Measurements from ENCODE around the gene DCK.
"Not testable (repeated sequence)": the region's sequence is repeated elsewhere in the genome, so short reads cannot be mapped to it uniquely, and the experiment has no call there.

The DCK gene

DNA sequence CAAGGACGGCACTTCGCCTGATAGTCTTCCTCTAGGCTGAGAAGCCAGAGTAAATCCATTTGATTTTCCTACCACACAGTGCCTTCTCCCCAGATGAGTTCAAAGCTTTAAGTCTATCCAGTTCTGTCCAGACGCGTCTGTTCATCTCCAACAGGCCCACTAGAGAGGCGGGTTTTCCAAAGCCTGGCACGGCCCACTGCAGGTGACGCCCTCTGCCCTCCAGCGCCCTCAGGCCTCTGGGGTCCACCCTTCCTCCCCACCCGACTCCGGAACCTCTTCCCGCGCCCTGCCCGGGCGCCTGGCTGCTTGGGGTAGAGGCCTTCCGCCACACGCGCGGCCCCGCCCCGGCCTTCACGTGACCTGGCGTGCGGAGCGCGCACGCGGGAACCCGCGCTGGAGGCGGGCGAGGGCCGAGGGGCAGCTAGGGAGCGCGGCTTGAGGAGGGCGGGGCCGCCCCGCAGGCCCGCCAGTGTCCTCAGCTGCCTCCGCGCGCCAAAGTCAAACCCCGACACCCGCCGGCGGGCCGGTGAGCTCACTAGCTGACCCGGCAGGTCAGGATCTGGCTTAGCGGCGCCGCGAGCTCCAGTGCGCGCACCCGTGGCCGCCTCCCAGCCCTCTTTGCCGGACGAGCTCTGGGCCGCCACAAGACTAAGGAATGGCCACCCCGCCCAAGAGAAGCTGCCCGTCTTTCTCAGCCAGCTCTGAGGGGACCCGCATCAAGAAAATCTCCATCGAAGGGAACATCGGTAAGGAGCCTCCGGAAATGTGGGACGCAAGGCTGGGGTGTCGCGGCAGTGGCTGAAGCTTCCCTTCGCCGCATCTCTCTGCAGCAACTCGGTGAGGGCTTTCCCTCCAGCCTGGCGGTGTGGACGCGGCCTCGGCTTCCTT lies at the start of gene DCK:
TSS of gene DCK (plus strand) at position 469 of the 888 bp plus-strand sequence. CDS start at position 656, 187 bp downstream.
- DNase-seq (ENCODE audit: low read depth) = peak; percentile 82

DNA sequence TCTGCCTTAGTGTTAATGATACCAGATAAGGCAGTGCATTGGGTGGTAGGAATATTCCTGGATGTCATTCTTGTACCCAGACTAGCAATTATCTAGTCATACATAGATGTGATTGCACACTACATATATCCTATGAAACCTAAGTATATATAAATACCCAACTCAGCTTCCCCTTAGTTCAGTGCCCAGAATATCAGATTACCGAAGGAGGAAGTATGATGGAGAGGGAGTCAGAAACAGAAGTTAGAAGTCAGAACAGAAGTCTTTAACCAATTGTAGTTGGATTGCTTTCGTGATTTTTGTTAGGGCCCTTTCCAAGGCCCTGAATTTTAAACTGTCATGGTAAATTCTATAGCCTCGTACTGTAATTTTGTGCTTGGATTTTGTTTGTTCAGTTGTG lies 48.4 kb upstream of the DCK start:
- no peak for DNase-seq (ENCODE audit: low read depth)

DNA sequence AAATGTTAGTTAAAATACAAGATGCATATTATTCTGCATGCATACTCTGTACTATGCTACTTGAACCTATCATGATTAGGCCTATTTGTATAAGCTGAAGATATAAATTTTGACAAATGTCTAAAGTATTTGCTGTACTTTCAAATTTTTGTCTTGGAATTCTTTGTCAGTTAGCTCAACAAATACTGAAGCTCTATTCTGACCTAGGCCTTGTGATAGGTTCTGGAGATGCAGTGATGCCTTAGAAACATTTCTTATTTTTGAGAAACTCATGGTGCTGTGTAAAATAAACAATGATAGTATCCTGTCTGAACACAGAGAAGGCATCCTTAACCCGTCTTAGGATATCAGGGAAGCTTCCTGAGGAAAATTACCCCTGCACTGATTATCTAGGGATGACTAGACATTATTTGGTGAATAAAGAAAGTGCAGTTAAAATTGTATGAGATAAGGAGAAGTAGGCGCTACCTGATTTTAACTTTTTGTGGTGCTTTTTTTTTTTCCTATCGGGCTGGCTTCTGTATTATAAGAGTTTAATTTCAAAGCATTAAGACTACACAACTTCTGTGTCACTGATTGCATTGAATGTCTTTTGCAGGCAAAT lies 47.9 kb upstream of the DCK start:
- DNase-seq (ENCODE audit: low read depth) = no peak

GRCh38 chr4:70946939-70947338 lies 46.5 kb upstream of the DCK start:
- no peak for DNase-seq (ENCODE audit: low read depth)

- no peak for DNase-seq (ENCODE audit: low read depth)
Observed at GRCh38 chr4:70948665-70949260, 44.7 kb upstream of the DCK start.

DNA sequence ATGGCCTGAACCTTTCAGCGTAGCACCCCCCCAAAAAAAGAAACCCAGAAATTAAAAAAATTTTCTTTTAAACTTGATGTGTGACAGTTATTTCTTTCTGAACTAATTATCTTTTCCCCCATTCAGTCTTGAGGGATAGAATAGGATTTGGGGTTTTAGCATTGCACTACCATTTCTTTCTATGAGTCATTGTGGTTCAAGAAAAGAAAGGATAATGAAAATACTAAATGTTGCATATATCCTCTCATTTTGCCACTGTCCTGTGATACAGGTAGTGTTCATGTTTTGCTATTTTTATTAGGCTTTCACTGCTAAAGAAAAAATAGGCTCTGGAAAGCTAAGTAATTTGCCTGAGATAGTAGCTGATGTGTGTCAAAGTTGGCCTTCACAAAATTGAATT lies 39.4 kb upstream of the DCK start:
- DNase-seq (ENCODE audit: low read depth) = no peak

DNA sequence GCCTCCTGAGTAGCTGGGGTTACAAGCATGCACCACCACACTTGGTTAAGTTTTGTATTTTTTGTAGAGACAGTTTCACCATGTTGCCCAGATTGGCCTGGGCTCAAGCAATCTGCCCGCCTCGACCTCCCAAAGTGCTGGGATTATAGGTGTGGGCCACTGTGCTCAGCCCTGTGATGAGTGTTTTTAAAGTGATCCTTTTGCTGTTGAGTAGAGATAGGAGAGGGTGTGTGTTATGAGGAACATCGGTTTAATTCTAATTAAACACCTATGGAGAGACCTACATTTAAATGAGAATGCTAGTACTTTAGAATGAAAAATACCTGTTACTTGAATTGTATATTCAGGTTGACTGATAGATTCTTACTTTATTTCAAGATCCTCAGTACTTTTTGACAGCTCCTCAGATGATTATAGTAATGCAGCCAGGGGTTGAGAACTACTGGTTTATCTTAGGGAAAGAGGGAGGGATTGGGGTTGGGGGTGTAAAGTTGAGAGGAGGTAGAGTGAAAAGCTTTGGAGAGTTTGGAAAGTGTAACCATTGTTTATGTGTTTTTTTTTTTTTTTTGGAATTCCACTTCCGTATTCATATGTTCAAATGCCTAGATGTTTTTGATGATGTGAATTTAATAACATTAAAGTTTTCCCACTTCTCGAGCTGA lies 36.8 kb upstream of the DCK start:
- DNase-seq (ENCODE audit: low read depth) = no peak

DNA sequence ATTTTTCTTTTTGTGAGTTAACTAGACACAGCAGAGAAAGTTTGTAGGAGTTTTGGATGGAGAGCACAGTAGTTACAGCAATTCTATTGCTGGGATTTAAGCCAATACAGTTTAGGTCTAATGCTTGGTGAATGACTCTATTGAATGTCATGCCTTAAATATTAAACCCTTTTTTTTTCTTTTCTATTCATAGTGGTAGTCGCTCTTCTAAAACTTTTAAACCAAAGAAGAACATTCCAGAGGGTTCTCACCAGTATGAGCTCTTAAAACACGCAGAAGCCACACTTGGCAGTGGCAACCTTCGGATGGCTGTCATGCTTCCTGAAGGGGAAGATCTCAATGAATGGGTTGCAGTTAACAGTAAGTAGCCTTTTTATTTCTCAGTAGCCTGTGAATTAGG lies 34.8 kb upstream of the DCK start:
- DNase-seq (ENCODE audit: low read depth) = peak; percentile 14

GRCh38 chr4:70969076-70969475 lies 24.4 kb upstream of the DCK start:
- DNase-seq (ENCODE audit: low read depth) = no peak

DNA sequence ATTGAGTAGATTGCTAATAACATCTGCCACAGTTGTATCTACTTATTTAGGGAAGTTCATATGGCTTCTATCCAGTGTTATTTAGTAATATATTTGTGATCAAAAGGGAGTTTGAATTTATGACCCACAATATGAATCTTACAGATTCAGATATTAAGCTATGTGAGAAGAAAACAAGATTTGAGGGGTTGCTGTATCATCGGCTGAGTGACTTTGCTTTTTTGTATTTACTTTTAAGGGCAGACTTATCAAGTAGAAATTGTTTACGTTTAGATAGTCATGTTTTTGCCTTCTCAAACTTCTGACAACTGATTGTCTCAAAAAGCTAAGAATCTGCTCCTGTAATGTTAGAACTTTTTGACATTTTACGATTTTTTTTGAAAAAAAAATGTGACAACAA lies 17.2 kb upstream of the DCK start:
- DNase-seq (ENCODE audit: low read depth) = no peak

- no peak for DNase-seq (ENCODE audit: low read depth)
Observed at GRCh38 chr4:70979445-70980008, 13.9 kb upstream of the DCK start.

GRCh38 chr4:70980196-70980595 lies 13.3 kb upstream of the DCK start:
- no peak for DNase-seq (ENCODE audit: low read depth)

DNA sequence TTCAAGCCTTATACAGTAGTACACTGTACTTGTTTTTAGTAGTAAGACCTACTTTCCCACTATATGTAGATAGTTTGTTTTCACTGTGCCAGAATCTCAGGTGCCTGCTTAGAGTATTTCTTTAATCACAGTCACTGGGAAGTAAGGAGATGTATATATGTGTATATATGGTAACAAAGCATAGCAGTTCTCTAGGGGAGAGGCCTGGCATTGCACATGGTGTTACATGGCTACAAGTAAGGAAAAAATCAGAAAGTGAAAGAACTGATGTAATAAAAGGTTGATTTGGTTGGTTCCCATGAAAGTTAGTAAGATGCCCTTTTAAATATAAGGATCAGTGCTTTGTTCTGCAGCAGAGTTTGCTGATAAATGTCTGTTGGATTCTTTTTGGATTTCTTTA lies 9.3 kb upstream of the DCK start:
- no peak for DNase-seq (ENCODE audit: low read depth)

DNA sequence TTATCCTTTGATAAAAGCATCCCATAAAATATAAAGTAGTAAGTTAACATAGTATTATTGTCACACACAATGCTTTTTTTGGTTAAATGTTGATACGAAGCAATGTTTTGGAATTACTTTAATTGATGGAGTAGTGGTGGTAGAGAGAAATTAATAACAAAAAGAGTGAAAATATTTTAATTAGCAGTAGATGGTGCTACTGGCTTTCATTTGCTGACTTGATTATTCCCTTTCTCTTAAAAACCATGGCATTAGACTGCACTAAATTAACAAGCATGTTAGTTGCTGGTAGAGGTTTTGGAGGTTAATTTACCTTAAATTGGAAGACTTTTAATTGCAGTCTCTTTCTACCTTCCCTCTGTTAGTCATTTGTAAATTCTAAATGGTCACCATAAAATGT lies 8.9 kb upstream of the DCK start:
- no peak for DNase-seq (ENCODE audit: low read depth)

DNA sequence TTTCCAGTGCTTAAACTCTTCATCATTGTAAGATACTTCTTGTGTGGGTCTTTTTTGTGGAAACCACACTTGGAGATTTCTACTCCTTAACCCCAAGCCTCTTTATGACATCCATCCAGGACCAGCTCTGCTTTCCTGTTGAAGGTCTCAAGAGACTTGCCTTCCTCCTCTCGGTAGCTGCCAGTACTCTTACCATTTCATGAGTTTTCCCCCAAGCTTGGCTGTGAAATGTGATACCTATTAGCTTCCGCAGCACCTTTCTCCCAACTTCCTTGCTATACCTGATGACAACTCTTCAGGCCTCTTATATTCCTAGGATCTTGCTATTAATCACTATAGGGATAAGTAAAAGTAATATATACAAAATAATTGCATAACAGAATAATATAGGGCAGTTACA lies 1.9 kb upstream of the DCK start:
- DNase-seq (ENCODE audit: low read depth) = no peak

GRCh38 chr4:70992391-70992881 lies 1.0 kb upstream of the DCK start:
- no peak for DNase-seq (ENCODE audit: low read depth)

DNA sequence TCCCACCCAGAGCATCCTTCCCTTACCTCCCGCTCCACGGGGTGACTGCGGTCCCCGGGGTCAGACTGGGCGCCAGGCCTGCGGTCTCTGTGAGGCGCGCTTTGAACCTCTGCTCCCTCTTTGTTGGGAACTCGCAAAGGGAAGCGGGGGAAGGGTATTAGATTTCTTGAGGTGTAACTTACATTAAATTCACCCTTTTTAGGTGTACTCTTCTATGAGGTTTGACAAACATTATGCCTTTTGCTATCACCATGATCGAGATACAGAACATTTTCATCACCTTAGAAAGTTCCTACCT lies 569 bp downstream of the DCK start:
- DNase-seq (ENCODE audit: low read depth) = no peak

DNA sequence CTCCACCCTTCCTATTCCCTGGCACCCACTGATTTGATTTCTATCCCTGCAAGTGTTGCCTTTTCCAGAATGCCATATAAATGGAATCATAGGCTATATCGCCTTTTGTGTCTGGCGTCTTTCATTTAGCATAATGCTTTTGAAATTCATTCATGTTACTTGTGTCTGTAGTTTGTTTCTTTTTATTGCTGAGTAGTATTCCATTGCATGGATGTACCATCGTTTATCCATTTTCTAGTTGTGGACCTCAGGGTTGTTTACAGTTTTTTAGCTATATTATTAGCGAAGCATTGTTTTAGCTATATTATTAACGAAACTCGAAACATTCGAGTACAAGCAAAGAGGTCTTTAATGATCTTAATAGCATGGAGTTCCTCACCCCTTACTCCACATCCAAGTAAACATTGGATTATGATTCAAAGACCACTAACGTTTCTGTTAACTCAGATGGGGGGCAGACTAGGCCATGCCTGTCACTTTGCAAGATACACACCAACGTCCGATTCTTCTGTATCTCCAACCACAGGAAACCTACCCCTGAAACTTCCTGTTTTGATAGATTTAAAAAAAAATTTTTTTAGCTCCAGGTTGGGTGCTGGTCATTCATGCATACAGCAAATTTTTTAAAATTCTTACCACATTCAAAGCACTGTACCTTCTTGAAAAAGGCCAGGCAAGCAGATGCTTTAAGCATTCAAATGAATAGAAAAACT lies 1.1 kb downstream of the DCK start:
- DNase-seq (ENCODE audit: low read depth) = no peak

DNA sequence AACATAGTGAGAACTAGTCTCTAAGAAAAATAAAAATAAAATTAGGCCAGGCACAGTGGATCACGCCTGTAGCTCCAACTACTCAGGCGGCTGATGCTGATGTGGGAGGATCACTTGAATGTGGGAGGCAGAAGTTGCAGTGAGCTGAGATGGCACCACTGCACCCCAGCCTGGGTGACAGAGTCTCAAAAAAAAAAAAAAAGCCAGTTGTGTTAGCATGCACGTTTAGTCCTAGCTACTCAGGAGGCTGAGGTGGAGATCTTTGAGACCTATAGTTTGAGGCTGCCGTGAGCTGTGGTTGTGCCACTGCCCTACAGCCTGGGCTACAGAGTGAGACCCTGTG lies 2.5 kb downstream of the DCK start:
- DNase-seq (ENCODE audit: low read depth) = no peak

- no peak for DNase-seq (ENCODE audit: low read depth)
Observed at GRCh38 chr4:70997036-70997435, 3.6 kb downstream of the DCK start.

DNA sequence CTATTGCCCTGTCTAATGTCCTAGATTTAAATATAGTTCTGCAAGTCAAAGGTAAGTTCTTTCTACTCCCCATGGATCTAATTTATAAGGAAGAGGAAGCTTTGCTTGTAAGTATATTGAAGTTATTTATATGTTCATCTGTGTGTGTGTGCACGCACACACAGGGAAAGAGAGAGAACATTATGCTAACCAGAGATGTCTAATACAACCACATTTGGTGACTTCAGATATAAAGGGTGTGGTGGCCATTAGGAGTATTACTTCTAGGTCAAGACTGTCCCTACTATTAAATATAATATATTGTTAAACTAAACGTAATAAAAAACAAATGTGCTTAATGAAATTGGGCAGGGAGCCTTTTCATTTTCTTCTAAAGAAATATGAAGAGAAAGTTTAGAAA lies 4.1 kb downstream of the DCK start:
- DNase-seq (ENCODE audit: low read depth) = no peak

DNA sequence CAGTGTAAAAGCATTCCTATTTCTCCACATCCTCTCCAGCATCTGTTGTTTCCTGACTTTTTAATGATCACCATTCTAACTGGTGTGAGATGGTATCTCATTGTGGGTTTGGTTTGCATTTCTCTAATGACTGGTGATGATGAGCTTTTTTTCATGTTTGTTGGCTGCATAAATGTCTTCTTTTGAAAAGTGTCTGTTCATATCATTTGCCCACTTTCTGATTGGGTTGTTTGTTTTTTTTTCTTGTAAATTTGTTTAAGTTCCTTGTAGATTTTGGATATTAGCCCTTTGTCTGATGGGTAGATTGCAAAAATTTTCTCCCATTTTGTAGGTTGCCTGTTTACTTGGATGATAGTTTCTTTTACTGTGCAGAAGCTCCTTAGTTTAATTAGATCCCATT lies 6.2 kb downstream of the DCK start:
- DNase-seq (ENCODE audit: low read depth) = not testable (repeated sequence)

All from fibroblast of the conjunctiva (primary cell).